Ishikawa (cell line): ENCODE data around the gene UNC5B.

Source experiments
- CEBPB ChIP-seq: IDR thresholded peaks from 2 replicates; pipeline ENCODE4 v1.6.1; 2012
- CREB1 ChIP-seq: IDR thresholded peaks from 2 replicates; pipeline ENCODE4 v1.6.1; 2012; ENCODE audit warnings: low read depth
- EGR1 ChIP-seq: IDR thresholded peaks from 2 replicates; pipeline ENCODE4 v1.6.1; 2012
- EP300 ChIP-seq: IDR thresholded peaks from 2 replicates; pipeline ENCODE4 v1.6.1; 2012; ENCODE audit warnings: borderline replicate concordance
- FOXM1 ChIP-seq: IDR thresholded peaks from 2 replicates; pipeline ENCODE4 v1.6.1; 2012; ENCODE audit warnings: low read depth, borderline replicate concordance
- MAX ChIP-seq: IDR thresholded peaks from 2 replicates; pipeline ENCODE4 v1.6.1; 2012
- NFIC ChIP-seq: IDR thresholded peaks from 2 replicates; pipeline ENCODE4 v1.6.1; 2012
- RAD21 ChIP-seq: IDR thresholded peaks from 2 replicates; pipeline ENCODE4 v1.6.1; 2012; ENCODE audit warnings: low read depth
- REST ChIP-seq: IDR thresholded peaks from 2 replicates; pipeline ENCODE4 v1.6.1; 2012; ENCODE audit warnings: low read depth, mild to moderate bottlenecking
- TAF1 ChIP-seq: IDR thresholded peaks from 2 replicates; pipeline ENCODE4 v1.6.1; 2012; ENCODE audit warnings: low read depth, mild to moderate bottlenecking
- TCF12 ChIP-seq: IDR thresholded peaks from 2 replicates; pipeline ENCODE4 v1.6.1; 2012; ENCODE audit warnings: low read depth
- TEAD4 ChIP-seq: IDR thresholded peaks from 2 replicates; pipeline ENCODE4 v1.6.1; 2012
- YY1 ChIP-seq: IDR thresholded peaks from 2 replicates; pipeline ENCODE4 v1.6.1; 2012; ENCODE audit warnings: low read depth
- ZBTB7A ChIP-seq: IDR thresholded peaks from 2 replicates; pipeline ENCODE4 v1.6.1; 2012; ENCODE audit warnings: low read depth
- TF ChIP-seq, protein P1 (sequence below): IDR thresholded peaks from 2 replicates; pipeline ENCODE4 v1.6.1; 2012

The UNC5B gene

GRCh38 chr10:71283410-71283809 is 71.0 kb downstream of the UNC5B start:
- no peak for TF ChIP-seq CREB1
- no peak for TF ChIP-seq EGR1
- no peak for TF ChIP-seq FOXM1

- no peak for TF ChIP-seq MAX
- no peak for TF ChIP-seq REST
These were observed 71.5 kb downstream of the UNC5B start for GRCh38 chr10:71283876-71284275.

- TF ChIP-seq NFIC (no peak), CEBPB (no peak), FOXM1 (no peak), TEAD4 (no peak), MAX (no peak)
- TF ChIP-seq, protein P1, sequence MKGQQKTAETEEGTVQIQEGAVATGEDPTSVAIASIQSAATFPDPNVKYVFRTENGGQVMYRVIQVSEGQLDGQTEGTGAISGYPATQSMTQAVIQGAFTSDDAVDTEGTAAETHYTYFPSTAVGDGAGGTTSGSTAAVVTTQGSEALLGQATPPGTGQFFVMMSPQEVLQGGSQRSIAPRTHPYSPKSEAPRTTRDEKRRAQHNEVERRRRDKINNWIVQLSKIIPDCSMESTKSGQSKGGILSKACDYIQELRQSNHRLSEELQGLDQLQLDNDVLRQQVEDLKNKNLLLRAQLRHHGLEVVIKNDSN = no peak
These were observed 72.3 kb downstream of the UNC5B start for GRCh38 chr10:71284544-71285179.

- TF ChIP-seq RAD21 = peak; percentile 91
- TF ChIP-seq NFIC = no peak
These were observed 72.8 kb downstream of the UNC5B start for GRCh38 chr10:71285180-71285545.

GRCh38 chr10:71285986-71286385 is 73.6 kb downstream of the UNC5B start:
- TF ChIP-seq YY1 = no peak
- no peak for TF ChIP-seq RAD21
- TF ChIP-seq CREB1 = no peak
- no peak for TF ChIP-seq FOXM1
- TF ChIP-seq REST = no peak
- TF ChIP-seq, protein P1 = no peak
- TF ChIP-seq TAF1 = no peak
- TF ChIP-seq CEBPB = no peak
- TF ChIP-seq EP300 = no peak

DNA sequence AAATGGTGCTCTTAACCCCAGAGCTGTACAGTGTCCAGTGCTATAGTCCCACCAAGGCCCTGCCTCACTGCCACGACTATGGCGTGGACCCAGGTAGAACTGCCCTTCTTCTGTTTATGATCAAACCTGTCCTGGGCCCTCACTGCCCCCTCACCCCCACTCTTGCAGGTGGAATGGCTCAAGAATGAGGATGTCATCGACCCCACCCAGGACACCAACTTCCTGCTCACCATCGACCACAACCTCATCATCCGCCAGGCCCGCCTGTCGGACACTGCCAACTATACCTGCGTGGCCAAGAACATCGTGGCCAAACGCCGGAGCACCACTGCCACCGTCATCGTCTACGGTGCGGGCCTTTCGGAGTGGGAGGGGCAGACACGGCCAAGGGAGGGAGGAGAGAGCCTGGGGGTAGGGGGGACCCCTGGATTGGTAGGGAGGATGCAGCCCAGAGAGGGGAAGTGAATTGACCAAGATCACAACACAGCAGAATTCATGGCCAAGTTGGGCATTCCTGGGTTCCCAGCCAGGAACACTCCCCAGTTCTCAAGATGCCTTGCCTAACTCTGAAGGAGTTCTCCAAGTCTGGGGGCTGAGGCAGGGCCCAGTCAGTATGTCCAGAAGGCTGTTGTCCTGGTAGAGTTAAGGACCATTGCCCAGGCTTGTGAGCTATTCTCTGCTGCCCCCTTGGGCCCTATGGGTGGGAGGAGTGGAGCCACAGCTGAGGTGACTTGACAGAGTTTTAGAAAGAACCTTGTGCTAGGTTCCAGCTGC is 74.3 kb downstream of the UNC5B start:
- TF ChIP-seq EP300 = no peak
- TF ChIP-seq TCF12 = no peak
- TF ChIP-seq FOXM1 = no peak
- no peak for TF ChIP-seq EGR1
- TF ChIP-seq TEAD4 = no peak
- no peak for TF ChIP-seq NFIC
- TF ChIP-seq RAD21 = no peak

DNA sequence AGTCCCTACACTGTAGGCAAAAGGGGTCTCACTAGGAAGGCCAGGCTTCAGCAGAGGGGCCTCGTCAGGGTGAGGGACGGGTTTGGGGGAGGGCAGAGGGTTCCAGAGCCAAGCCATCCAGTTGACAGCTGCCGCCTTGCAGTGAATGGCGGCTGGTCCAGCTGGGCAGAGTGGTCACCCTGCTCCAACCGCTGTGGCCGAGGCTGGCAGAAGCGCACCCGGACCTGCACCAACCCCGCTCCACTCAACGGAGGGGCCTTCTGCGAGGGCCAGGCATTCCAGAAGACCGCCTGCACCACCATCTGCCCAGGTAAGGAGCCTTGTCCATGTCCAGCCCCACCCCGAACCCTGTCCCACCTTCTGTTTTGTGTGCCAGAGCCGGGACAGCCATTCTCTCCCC is 75.1 kb downstream of the UNC5B start:
- TF ChIP-seq TEAD4 = no peak
- TF ChIP-seq EP300 = no peak
- TF ChIP-seq, protein P1 = no peak
- no peak for TF ChIP-seq CREB1
- TF ChIP-seq YY1 = no peak
- no peak for TF ChIP-seq EGR1
- TF ChIP-seq REST = no peak
- TF ChIP-seq TAF1 = no peak
- no peak for TF ChIP-seq CEBPB
- no peak for TF ChIP-seq RAD21
- TF ChIP-seq ZBTB7A = no peak
- TF ChIP-seq NFIC = no peak
- no peak for TF ChIP-seq MAX
- no peak for TF ChIP-seq FOXM1
- no peak for TF ChIP-seq TCF12
